AG09309 (cell line): ENCODE data around the gene PLA2G6.

Experiments used
- DNase-seq: peaks from one replicate; pipeline ENCODE4 v3.0.0-alpha.2; 2010; ENCODE audit warnings: low read depth
- H3K4me3 ChIP-seq: 2 replicates; pipeline ENCODE4 v1.5.1; 2011; ENCODE audit warnings: mild to moderate bottlenecking, low read depth, low read length, moderate library complexity; ENCODE audit not compliant: control insufficient read depth
- TF ChIP-seq, protein P1 (sequence below): IDR thresholded peaks from 2 replicates; pipeline ENCODE4 v1.5.1; 2011; ENCODE audit warnings: mild to moderate bottlenecking, low read depth, low read length, inconsistent platforms; ENCODE audit not compliant: insufficient read depth, control insufficient read depth; ENCODE audit errors: missing control alignments

PLA2G6 gene

DNA sequence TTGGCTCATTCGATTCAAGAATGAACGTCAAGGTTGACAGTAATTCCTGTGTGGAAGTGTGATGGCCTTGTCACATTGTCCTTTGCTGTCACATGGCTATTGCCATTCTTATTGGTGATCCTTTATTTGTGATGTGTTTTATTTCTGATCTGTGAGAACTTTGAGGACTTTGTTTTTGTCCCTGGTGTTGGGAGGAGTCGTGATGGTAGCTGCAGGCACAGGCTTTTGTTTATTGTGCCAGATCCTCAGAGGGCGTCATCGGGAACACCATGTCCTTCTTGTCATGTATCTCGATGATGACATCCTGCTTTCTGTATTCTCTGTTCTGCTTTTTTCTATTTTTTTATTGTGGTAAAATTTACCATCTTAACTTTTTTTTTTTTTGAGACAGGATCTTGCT, 118.8 kb downstream of the PLA2G6 start:
- TF ChIP-seq, protein P1, sequence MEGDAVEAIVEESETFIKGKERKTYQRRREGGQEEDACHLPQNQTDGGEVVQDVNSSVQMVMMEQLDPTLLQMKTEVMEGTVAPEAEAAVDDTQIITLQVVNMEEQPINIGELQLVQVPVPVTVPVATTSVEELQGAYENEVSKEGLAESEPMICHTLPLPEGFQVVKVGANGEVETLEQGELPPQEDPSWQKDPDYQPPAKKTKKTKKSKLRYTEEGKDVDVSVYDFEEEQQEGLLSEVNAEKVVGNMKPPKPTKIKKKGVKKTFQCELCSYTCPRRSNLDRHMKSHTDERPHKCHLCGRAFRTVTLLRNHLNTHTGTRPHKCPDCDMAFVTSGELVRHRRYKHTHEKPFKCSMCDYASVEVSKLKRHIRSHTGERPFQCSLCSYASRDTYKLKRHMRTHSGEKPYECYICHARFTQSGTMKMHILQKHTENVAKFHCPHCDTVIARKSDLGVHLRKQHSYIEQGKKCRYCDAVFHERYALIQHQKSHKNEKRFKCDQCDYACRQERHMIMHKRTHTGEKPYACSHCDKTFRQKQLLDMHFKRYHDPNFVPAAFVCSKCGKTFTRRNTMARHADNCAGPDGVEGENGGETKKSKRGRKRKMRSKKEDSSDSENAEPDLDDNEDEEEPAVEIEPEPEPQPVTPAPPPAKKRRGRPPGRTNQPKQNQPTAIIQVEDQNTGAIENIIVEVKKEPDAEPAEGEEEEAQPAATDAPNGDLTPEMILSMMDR, result no peak
- DNase-seq, result no peak
- no peak overlapping the region for H3K4me3 ChIP-seq
